HepG2 (cell line): ENCODE results near the gene SF3B6. TPM values are rescaled to one million over a fixed set of nuclear protein-coding genes. Genes with fewer than 3 reads are reported as not detected.

Experiments used
- CAMTA2 ChIP-seq: sonication (generic); formaldehyde crosslinking; IDR thresholded peaks from 2 replicates; pipeline ENCODE4 v1.4.0; 2020; ENCODE audit warnings: mild to moderate bottlenecking, missing genetic modification reagents, borderline replicate concordance
- CEBPG ChIP-seq: IDR thresholded peaks from 2 replicates; pipeline ENCODE4 v1.6.1; 2016
- ETV6 ChIP-seq: sonication (generic); formaldehyde crosslinking; conservative IDR thresholded peaks from 2 replicates; pipeline ENCODE4 v1.4.0; 2020; ENCODE audit warnings: missing genetic modification reagents
- HOXA5 ChIP-seq: sonication (generic); formaldehyde crosslinking; IDR thresholded peaks from 2 replicates; pipeline ENCODE4 v1.4.0; 2020; ENCODE audit warnings: missing genetic modification reagents
- KLF11 ChIP-seq: IDR thresholded peaks from 2 replicates; pipeline ENCODE4 v1.6.1; 2016; ENCODE audit warnings: missing compliant biosample characterization
- MIER2 ChIP-seq: IDR thresholded peaks from 2 replicates; pipeline ENCODE4 v1.6.1; 2016; ENCODE audit warnings: missing biosample characterization, missing genetic modification reagents
- MXI1 ChIP-seq: IDR thresholded peaks from 3 replicates; pipeline ENCODE4 v1.6.1; 2012; ENCODE audit warnings: low read depth, low read length, inconsistent platforms, borderline replicate concordance
- PTBP1 ChIP-seq: fragments of 200-400 bp; formaldehyde crosslinking; IDR thresholded peaks from 2 replicates; pipeline ENCODE4 v1.6.1; 2018; ENCODE audit warnings: low read length, low read depth; ENCODE audit not compliant: poor library complexity, severe bottlenecking
- SMARCE1 ChIP-seq: fragments of 450-650 bp; IDR thresholded peaks from 2 replicates; pipeline ENCODE4 v1.6.1; 2017; ENCODE audit warnings: borderline replicate concordance
- ZNF557 ChIP-seq: sonication (generic); formaldehyde crosslinking; IDR thresholded peaks from 2 replicates; pipeline ENCODE4 v1.4.0; 2020; ENCODE audit warnings: missing genetic modification reagents
- ZNF616 ChIP-seq: sonication (generic); formaldehyde crosslinking; IDR thresholded peaks from 2 replicates; pipeline ENCODE4 v1.5.0; 2020; ENCODE audit warnings: low read depth, mild to moderate bottlenecking, missing genetic modification reagents
- ZNF678 ChIP-seq: sonication (generic); formaldehyde crosslinking; IDR thresholded peaks from 2 replicates; pipeline ENCODE4 v1.4.0; 2020; ENCODE audit warnings: mild to moderate bottlenecking, missing genetic modification reagents
- ZSCAN12 ChIP-seq: sonication (generic); formaldehyde crosslinking; IDR thresholded peaks from 2 replicates; pipeline ENCODE4 v1.9.0; 2021; ENCODE audit warnings: mild to moderate bottlenecking, missing genetic modification reagents
- polyA plus RNA-seq, 8 experiments: library from polyadenylated mRNA; depleted of rRNA in 3 of 8; stranded (reverse) in 7 of 8; unstranded in 1 of 8; fragments of >200 nt; fragmentation: Illumina TruSeq in 4 of 8; extraction: Trizol in 4 of 8; gene quantifications; 2 replicates each; pipeline versions ENCODE4 v1.2.1 to v1.2.3, GENCODE V29; 2011 to 2016; ENCODE audit warnings: low read depth in 4 of 8, missing spikeins in 1 of 8, mixed read lengths in 1 of 8; ENCODE audit not compliant: insufficient read depth in 1 of 8
- total RNA-seq, 5 experiments: library from RNA; depleted of rRNA; stranded (reverse); fragments of >200 nt; fragmentation: Illumina TruSeq; extraction: Trizol; gene quantifications; 2 replicates each; pipeline ENCODE4 v1.2.3, GENCODE V29; 2016; ENCODE audit warnings: low read depth in 1 of 5
- TF ChIP-seq, protein P1 (sequence below): sonication (generic); formaldehyde crosslinking; IDR thresholded peaks from 2 replicates; pipeline ENCODE4 v1.5.1; 2020; ENCODE audit warnings: mild to moderate bottlenecking, missing genetic modification reagents, moderate library complexity
- TF ChIP-seq, protein P2 (sequence below): sonication (generic); formaldehyde crosslinking; IDR thresholded peaks from 2 replicates; pipeline ENCODE4 v1.4.0; 2020; ENCODE audit warnings: mild to moderate bottlenecking, missing genetic modification reagents
- TF ChIP-seq, protein P3 (sequence below): sonication (generic); formaldehyde crosslinking; IDR thresholded peaks from 2 replicates; pipeline ENCODE4 v1.9.0; 2021; ENCODE audit warnings: missing genetic modification reagents, mild to moderate bottlenecking, borderline replicate concordance
- TF ChIP-seq, protein P4 (sequence below): sonication (generic); formaldehyde crosslinking; IDR thresholded peaks from 2 replicates; pipeline ENCODE4 v1.9.0; 2022; ENCODE audit warnings: missing genetic modification reagents, mild to moderate bottlenecking, borderline replicate concordance

Gene SF3B6
- total and polyA plus RNA-seq, 2 of the 13 experiments (the other 11 are each of a cell fraction or from before 2014, with no cell fraction given) = 177 to 182 TPM

DNA sequence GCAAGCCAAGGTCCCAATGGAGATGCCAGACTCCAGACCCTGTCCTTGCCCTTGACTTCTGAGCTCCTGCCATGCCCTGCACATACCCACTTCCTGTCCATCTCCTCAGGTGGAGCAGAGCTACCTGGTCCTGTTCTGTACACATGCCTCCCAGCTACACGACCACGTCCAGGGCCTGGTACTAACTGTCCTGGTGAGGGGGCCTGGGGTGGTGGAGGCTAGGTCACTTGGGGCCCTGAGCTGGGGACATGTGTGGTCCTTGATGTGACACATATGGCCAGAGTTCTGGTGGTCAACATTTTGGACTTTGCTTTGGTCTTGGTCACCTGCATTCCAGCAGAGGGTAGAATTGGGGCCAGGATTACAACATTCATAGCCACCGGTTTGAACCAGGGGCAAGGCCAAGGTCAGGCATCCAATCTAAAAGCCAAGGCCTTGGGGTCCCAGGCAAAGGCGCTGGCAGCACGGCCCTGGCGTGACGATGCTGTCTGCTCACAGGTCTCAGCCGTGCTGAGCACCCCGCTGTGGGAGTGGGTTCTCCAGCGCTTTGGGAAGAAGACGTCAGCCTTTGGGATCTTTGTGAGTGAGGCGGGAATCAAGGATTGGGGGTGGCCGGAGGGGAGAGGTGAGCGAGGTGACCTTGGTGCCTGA lies 53.7 kb downstream of the SF3B6 start (continued):
- TF ChIP-seq, protein P1, sequence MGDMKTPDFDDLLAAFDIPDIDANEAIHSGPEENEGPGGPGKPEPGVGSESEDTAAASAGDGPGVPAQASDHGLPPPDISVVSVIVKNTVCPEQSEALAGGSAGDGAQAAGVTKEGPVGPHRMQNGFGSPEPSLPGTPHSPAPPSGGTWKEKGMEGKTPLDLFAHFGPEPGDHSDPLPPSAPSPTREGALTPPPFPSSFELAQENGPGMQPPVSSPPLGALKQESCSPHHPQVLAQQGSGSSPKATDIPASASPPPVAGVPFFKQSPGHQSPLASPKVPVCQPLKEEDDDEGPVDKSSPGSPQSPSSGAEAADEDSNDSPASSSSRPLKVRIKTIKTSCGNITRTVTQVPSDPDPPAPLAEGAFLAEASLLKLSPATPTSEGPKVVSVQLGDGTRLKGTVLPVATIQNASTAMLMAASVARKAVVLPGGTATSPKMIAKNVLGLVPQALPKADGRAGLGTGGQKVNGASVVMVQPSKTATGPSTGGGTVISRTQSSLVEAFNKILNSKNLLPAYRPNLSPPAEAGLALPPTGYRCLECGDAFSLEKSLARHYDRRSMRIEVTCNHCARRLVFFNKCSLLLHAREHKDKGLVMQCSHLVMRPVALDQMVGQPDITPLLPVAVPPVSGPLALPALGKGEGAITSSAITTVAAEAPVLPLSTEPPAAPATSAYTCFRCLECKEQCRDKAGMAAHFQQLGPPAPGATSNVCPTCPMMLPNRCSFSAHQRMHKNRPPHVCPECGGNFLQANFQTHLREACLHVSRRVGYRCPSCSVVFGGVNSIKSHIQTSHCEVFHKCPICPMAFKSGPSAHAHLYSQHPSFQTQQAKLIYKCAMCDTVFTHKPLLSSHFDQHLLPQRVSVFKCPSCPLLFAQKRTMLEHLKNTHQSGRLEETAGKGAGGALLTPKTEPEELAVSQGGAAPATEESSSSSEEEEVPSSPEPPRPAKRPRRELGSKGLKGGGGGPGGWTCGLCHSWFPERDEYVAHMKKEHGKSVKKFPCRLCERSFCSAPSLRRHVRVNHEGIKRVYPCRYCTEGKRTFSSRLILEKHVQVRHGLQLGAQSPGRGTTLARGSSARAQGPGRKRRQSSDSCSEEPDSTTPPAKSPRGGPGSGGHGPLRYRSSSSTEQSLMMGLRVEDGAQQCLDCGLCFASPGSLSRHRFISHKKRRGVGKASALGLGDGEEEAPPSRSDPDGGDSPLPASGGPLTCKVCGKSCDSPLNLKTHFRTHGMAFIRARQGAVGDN (CRISPR knock-in tag) = peak; percentile 82
- TF ChIP-seq KLF11 = 0 out of 2 replicates have a peak, but pooled peaks have one; percentile 34
- TF ChIP-seq, protein P2, sequence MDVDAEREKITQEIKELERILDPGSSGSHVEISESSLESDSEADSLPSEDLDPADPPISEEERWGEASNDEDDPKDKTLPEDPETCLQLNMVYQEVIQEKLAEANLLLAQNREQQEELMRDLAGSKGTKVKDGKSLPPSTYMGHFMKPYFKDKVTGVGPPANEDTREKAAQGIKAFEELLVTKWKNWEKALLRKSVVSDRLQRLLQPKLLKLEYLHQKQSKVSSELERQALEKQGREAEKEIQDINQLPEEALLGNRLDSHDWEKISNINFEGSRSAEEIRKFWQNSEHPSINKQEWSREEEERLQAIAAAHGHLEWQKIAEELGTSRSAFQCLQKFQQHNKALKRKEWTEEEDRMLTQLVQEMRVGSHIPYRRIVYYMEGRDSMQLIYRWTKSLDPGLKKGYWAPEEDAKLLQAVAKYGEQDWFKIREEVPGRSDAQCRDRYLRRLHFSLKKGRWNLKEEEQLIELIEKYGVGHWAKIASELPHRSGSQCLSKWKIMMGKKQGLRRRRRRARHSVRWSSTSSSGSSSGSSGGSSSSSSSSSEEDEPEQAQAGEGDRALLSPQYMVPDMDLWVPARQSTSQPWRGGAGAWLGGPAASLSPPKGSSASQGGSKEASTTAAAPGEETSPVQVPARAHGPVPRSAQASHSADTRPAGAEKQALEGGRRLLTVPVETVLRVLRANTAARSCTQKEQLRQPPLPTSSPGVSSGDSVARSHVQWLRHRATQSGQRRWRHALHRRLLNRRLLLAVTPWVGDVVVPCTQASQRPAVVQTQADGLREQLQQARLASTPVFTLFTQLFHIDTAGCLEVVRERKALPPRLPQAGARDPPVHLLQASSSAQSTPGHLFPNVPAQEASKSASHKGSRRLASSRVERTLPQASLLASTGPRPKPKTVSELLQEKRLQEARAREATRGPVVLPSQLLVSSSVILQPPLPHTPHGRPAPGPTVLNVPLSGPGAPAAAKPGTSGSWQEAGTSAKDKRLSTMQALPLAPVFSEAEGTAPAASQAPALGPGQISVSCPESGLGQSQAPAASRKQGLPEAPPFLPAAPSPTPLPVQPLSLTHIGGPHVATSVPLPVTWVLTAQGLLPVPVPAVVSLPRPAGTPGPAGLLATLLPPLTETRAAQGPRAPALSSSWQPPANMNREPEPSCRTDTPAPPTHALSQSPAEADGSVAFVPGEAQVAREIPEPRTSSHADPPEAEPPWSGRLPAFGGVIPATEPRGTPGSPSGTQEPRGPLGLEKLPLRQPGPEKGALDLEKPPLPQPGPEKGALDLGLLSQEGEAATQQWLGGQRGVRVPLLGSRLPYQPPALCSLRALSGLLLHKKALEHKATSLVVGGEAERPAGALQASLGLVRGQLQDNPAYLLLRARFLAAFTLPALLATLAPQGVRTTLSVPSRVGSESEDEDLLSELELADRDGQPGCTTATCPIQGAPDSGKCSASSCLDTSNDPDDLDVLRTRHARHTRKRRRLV (CRISPR knock-in tag) = no peak
- TF ChIP-seq PTBP1 = no peak
- peak; percentile 4; the same call in 1 of the 2 replicates for TF ChIP-seq ETV6 (CRISPR knock-in tag)
- TF ChIP-seq CEBPG (CRISPR knock-in tag) = peak; percentile 85
- peak; percentile 9; the same call in 1 of the 3 replicates for TF ChIP-seq MXI1
- TF ChIP-seq, protein P3, sequence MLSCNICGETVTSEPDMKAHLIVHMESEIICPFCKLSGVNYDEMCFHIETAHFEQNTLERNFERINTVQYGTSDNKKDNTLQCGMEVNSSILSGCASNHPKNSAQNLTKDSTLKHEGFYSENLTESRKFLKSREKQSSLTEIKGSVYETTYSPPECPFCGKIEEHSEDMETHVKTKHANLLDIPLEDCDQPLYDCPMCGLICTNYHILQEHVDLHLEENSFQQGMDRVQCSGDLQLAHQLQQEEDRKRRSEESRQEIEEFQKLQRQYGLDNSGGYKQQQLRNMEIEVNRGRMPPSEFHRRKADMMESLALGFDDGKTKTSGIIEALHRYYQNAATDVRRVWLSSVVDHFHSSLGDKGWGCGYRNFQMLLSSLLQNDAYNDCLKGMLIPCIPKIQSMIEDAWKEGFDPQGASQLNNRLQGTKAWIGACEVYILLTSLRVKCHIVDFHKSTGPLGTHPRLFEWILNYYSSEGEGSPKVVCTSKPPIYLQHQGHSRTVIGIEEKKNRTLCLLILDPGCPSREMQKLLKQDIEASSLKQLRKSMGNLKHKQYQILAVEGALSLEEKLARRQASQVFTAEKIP (CRISPR knock-in tag) = no peak
- TF ChIP-seq ZSCAN12 (CRISPR knock-in tag) = no peak
- no peak for TF ChIP-seq CAMTA2 (CRISPR knock-in tag)
- TF ChIP-seq, protein P4, sequence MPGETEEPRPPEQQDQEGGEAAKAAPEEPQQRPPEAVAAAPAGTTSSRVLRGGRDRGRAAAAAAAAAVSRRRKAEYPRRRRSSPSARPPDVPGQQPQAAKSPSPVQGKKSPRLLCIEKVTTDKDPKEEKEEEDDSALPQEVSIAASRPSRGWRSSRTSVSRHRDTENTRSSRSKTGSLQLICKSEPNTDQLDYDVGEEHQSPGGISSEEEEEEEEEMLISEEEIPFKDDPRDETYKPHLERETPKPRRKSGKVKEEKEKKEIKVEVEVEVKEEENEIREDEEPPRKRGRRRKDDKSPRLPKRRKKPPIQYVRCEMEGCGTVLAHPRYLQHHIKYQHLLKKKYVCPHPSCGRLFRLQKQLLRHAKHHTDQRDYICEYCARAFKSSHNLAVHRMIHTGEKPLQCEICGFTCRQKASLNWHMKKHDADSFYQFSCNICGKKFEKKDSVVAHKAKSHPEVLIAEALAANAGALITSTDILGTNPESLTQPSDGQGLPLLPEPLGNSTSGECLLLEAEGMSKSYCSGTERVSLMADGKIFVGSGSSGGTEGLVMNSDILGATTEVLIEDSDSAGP = no peak
- no peak for TF ChIP-seq ZNF678 (CRISPR knock-in tag)
- 0 out of 2 replicates have a peak, but pooled peaks have one; percentile 55 for TF ChIP-seq HOXA5 (CRISPR knock-in tag)
- TF ChIP-seq ZNF557 = no peak
- TF ChIP-seq MIER2 (CRISPR knock-in tag) = no peak; the same call in 1 of the 2 replicates
- no peak for TF ChIP-seq SMARCE1
- no peak for TF ChIP-seq ZNF616 (CRISPR knock-in tag)
